Endothelial cell of umbilical vein (primary cell): ENCODE results near the gene DPP9. TPM values are rescaled to one million over a fixed set of nuclear protein-coding genes. Genes with fewer than 3 reads are reported as not detected.

Experiments used
- BruUV-seq: library from RNA; stranded (reverse); fragments of 400-500 nt; replicated peaks from 2 replicates; lab custom pipeline; 2021; lab: Mats Ljungman, UMichigan
- CTCF ChIA-PET: fragments of 300-600, 350-600 bp; sonication (Branson Sonifier 250); formaldehyde crosslinking; loops from one replicate; lab custom pipeline; 2021; ENCODE audit warnings: antibody characterized with exemption, inconsistent platforms; lab: Charles Lee
- POLR2A ChIA-PET: fragments of 300-600, 350-600 bp; sonication (Branson Sonifier 250); formaldehyde crosslinking; loops from one replicate; lab custom pipeline; 2021; ENCODE audit warnings: antibody characterized with exemption, inconsistent platforms; lab: Charles Lee
- DNase-seq: peaks from one replicate; pipeline ENCODE4 v3.0.0-alpha.2; 2011; ENCODE audit warnings: low read depth, low spot score
- FAIRE-seq: peaks from 2 replicates; lab custom pipeline; 2011; peaks lifted over from hg19 to GRCh38; lab: Jason Lieb, UNC
- H2AFZ ChIP-seq: 2 replicates; pipeline ENCODE4 v1.6.0; 2012; ENCODE audit warnings: low read depth, low read length, control low read depth, inconsistent platforms
- H3K27ac ChIP-seq: 2 replicates; pipeline ENCODE4 v1.5.1; 2011; ENCODE audit warnings: low read depth, mild to moderate bottlenecking, control low read depth, low read length, moderate library complexity; ENCODE audit not compliant: insufficient read depth
- H3K27me3 ChIP-seq, 2 experiments: 2 replicates each; pipeline versions ENCODE4 v1.6.0 to v1.6.1; 2011; ENCODE audit warnings: low read length in 2 of 2, mixed read lengths in 1 of 2; ENCODE audit not compliant: control insufficient read depth in 2 of 2, insufficient read depth in 2 of 2
- H3K36me3 ChIP-seq, 2 experiments: 2 replicates in 1 of 2; 3 replicates in 1 of 2; pipeline ENCODE4 v1.5.1; 2011; ENCODE audit warnings: low read length in 2 of 2, mild to moderate bottlenecking in 1 of 2, moderate library complexity in 1 of 2; ENCODE audit not compliant: control insufficient read depth in 2 of 2, insufficient read depth in 2 of 2; ENCODE audit errors: extremely low read depth in 1 of 2
- H3K4me1 ChIP-seq: 3 replicates; pipeline ENCODE4 v1.5.1; 2011; ENCODE audit warnings: mild to moderate bottlenecking, low read length; ENCODE audit not compliant: control insufficient read depth, insufficient read depth; ENCODE audit errors: extremely low read depth
- H3K4me2 ChIP-seq: 2 replicates; pipeline ENCODE4 v1.6.1; 2011; ENCODE audit warnings: low read length, control low read depth, mixed read lengths; ENCODE audit not compliant: insufficient read depth
- H3K4me3 ChIP-seq, 3 experiments: fragments of 200-600 bp in 1 of 3; sonication (generic), shearing (Covaris generic) in 1 of 3; replicated peaks in 1 of 3; 2 replicates each; pipeline ENCODE4 v1.5.1; 2011 to 2016; ENCODE audit warnings: control low read depth in 3 of 3, low read length in 3 of 3, mild to moderate bottlenecking in 2 of 3, inconsistent platforms in 1 of 3, low read depth in 1 of 3, moderate library complexity in 1 of 3; ENCODE audit not compliant: insufficient read depth in 1 of 3
- H3K79me2 ChIP-seq: 2 replicates; pipeline ENCODE4 v1.6.0; 2012; ENCODE audit warnings: low read length, inconsistent platforms; ENCODE audit not compliant: control insufficient read depth, insufficient read depth
- H3K9ac ChIP-seq: replicated peaks from 2 replicates; pipeline ENCODE3; 2011; ENCODE audit warnings: low read length, control low read depth; ENCODE audit not compliant: insufficient read depth; ENCODE audit errors: extremely low read depth
- H3K9me1 ChIP-seq: replicated peaks from 3 replicates; pipeline ENCODE4 v1.6.0; 2011; ENCODE audit warnings: mild to moderate bottlenecking, low read length; ENCODE audit not compliant: control insufficient read depth, insufficient read depth; ENCODE audit errors: extremely low read depth
- H3K9me3 ChIP-seq: replicated peaks from 2 replicates; pipeline ENCODE4 v1.5.1; 2012; ENCODE audit warnings: low read length, inconsistent platforms; ENCODE audit not compliant: control insufficient read depth, insufficient read depth
- H4K20me1 ChIP-seq: replicated peaks from 2 replicates; pipeline ENCODE3; 2011; ENCODE audit warnings: mild to moderate bottlenecking, low read length; ENCODE audit not compliant: control insufficient read depth, insufficient read depth; ENCODE audit errors: extremely low read depth
- EZH2 ChIP-seq: IDR thresholded peaks from 2 replicates; pipeline ENCODE4 v1.6.1; 2012; ENCODE audit warnings: borderline replicate concordance, low read depth, mild to moderate bottlenecking, moderate library complexity, low read length, inconsistent platforms; ENCODE audit not compliant: severe bottlenecking
- FOS ChIP-seq: IDR thresholded peaks from 2 replicates; pipeline ENCODE4 v1.6.1; 2011; ENCODE audit warnings: mild to moderate bottlenecking, low read length, moderate library complexity, borderline replicate concordance; ENCODE audit not compliant: insufficient read depth
- GATA2 ChIP-seq: IDR thresholded peaks from 2 replicates; pipeline ENCODE4 v1.7.0; 2011; ENCODE audit warnings: low read depth, mild to moderate bottlenecking, moderate library complexity, mixed read lengths, low read length; ENCODE audit not compliant: insufficient read length, insufficient read depth
- JUN ChIP-seq: IDR thresholded peaks from 2 replicates; pipeline ENCODE4 v1.6.1; 2011; ENCODE audit warnings: borderline replicate concordance, low read depth; ENCODE audit not compliant: insufficient read length, insufficient read depth
- MYC ChIP-seq: IDR thresholded peaks from one replicate; pipeline ENCODE4 v1.6.1; 2011; ENCODE audit warnings: mild to moderate bottlenecking, low read depth, low read length
- POLR2A ChIP-seq: IDR thresholded peaks from 2 replicates; pipeline ENCODE4 v1.6.1; 2012; ENCODE audit warnings: low read depth, mild to moderate bottlenecking, control low read depth, low read length
- POLR2AphosphoS5 ChIP-seq: IDR thresholded peaks from 2 replicates; pipeline ENCODE4 v1.6.1; 2012; ENCODE audit warnings: low read depth, mild to moderate bottlenecking, control low read depth, low read length, moderate library complexity; ENCODE audit not compliant: insufficient read depth
- dilution Hi-C: fragments of 300-500 bp; cut with MboI; formaldehyde crosslinking; loops from one replicate; pipeline ENCODE4 v1.15.0; 2019; ENCODE audit warnings: low sequenced_read_pairs; ENCODE audit not compliant: extremely low pct_ligation_motif_present
- intact Hi-C: fragments of 100-400 bp; cut with micrococcal nuclease; formaldehyde crosslinking; loops from one replicate; pipeline ENCODE4 v1.10.0; 2022
- polyA plus RNA-seq, 4 experiments: library from polyadenylated mRNA; depleted of rRNA in 3 of 4; stranded (reverse) in 3 of 4; unstranded in 1 of 4; fragments of >200 nt; gene quantifications; 2 replicates each; pipeline versions ENCODE4 v1.2.1 to v1.2.3, GENCODE V29; 2011 to 2012; ENCODE audit warnings: missing spikeins in 1 of 4
- total RNA-seq: library from RNA; stranded (reverse); gene quantifications from 2 replicates; pipeline ENCODE4 v1.2.3, GENCODE V29; 2021
- TF ChIP-seq, protein P1 (sequence below), 2 donors: IDR thresholded peaks; 1 replicate in 1 of 2; 2 replicates in 1 of 2; pipeline ENCODE4 v1.5.1; 2011; ENCODE audit warnings: low read length in 2 of 2, mild to moderate bottlenecking in 2 of 2, moderate library complexity in 2 of 2, control low read depth in 1 of 2, inconsistent platforms in 1 of 2, low read depth in 1 of 2; ENCODE audit not compliant: insufficient read depth in 1 of 2; ENCODE audit errors: extremely low read depth in 1 of 2
- TF ChIP-seq, protein P2 (sequence below): IDR thresholded peaks from 2 replicates; pipeline ENCODE4 v1.6.1; 2011; ENCODE audit not compliant: insufficient read depth, insufficient read length

DPP9 gene
- total and polyA plus RNA-seq, 2 donors (not counting 3 experiments of a cell fraction or from before 2014, with no cell fraction given): 31.5 to 98.0 TPM

DNA sequence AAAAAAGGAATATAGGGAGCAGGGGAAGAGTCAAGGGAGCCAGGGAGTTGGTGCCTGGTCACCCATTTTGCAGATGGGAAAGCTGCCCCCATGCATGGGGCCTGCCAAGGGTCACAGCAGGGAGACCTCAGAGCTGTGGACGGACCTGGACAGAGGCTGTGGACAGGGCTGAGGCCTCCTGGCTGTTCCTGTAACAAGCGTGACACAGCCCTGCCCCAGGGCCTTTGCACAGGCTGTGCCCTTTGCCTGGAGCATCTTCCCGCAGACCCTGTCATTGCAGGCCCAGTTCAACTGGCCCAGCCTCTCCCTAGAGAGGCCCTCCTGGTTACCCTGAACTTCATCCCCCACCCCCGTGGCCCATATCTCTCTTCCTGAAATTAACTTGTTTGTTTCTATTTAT, 77.9 kb downstream of the DPP9 start:
- BruUV-seq: no TSS peak
- H3K9ac ChIP-seq: no peak overlapping the region

More for the DNA sequence above, 77.9 kb downstream of the DPP9 start:
- peaks cover 48% of the 10 kb centered on the region for H3K79me2 ChIP-seq
- POLR2A ChIA-PET: no interaction called here
- H3K36me3 ChIP-seq: peaks cover 0 to 20% of the 10 kb centered on the region in 2 experiments
- no peaks in the 10 kb centered on the region for H3K27me3 ChIP-seq
- DNase-seq: no peak
- dilution Hi-C loops (no loop called here), intact Hi-C loops (no loop called here)
- H2AFZ ChIP-seq: no peak overlapping the region
- CTCF ChIA-PET: interaction anchor here (0.6 to 3.4 kb wide), 2 partner anchors 9 to 1334 kb away, joined by 3 to 11 read pairs; no protein-coding TSS in a partner anchor
- H3K9me3 ChIP-seq: no peaks in the 10 kb centered on the region
- H4K20me1 ChIP-seq: no peaks in the 10 kb centered on the region
- peaks cover 29% of the 10 kb centered on the region for H3K4me1 ChIP-seq
- TF ChIP-seq POLR2A: no peak
- no peak for TF ChIP-seq GATA2
- no peak for TF ChIP-seq POLR2AphosphoS5
- TF ChIP-seq, protein P1, sequence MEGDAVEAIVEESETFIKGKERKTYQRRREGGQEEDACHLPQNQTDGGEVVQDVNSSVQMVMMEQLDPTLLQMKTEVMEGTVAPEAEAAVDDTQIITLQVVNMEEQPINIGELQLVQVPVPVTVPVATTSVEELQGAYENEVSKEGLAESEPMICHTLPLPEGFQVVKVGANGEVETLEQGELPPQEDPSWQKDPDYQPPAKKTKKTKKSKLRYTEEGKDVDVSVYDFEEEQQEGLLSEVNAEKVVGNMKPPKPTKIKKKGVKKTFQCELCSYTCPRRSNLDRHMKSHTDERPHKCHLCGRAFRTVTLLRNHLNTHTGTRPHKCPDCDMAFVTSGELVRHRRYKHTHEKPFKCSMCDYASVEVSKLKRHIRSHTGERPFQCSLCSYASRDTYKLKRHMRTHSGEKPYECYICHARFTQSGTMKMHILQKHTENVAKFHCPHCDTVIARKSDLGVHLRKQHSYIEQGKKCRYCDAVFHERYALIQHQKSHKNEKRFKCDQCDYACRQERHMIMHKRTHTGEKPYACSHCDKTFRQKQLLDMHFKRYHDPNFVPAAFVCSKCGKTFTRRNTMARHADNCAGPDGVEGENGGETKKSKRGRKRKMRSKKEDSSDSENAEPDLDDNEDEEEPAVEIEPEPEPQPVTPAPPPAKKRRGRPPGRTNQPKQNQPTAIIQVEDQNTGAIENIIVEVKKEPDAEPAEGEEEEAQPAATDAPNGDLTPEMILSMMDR (IDR thresholded peaks at IDR 0.05; ENCODE audit: extremely low read depth in 1 of 2, insufficient read depth in 1 of 2, low read depth in 1 of 2, low read length in 2 of 2): no peak
- TF ChIP-seq, protein P2, sequence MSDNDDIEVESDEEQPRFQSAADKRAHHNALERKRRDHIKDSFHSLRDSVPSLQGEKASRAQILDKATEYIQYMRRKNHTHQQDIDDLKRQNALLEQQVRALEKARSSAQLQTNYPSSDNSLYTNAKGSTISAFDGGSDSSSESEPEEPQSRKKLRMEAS: no peak
- TF ChIP-seq FOS: no peak
- no peak for TF ChIP-seq EZH2
- no peak for TF ChIP-seq JUN
- no peak for TF ChIP-seq MYC
- H3K4me2 ChIP-seq: no peak overlapping the region
- no peak overlapping the region for H3K27ac ChIP-seq
- H3K9me1 ChIP-seq: no peaks in the 10 kb centered on the region
- no peak overlapping the region for H3K4me3 ChIP-seq
- FAIRE-seq: no peak
